ENCODE data around the gene VEPH1. TPM values are rescaled to one million over a fixed set of nuclear protein-coding genes. Genes with fewer than 3 reads are reported as not detected.
A peak's percentile ranks its signal among the peaks of the same experiment; 100 is the strongest.

VEPH1 gene
- total and polyA plus RNA-seq, 12 donors, result 0.07 to 0.85 (median 0.56) TPM; not detected in 5

DNA sequence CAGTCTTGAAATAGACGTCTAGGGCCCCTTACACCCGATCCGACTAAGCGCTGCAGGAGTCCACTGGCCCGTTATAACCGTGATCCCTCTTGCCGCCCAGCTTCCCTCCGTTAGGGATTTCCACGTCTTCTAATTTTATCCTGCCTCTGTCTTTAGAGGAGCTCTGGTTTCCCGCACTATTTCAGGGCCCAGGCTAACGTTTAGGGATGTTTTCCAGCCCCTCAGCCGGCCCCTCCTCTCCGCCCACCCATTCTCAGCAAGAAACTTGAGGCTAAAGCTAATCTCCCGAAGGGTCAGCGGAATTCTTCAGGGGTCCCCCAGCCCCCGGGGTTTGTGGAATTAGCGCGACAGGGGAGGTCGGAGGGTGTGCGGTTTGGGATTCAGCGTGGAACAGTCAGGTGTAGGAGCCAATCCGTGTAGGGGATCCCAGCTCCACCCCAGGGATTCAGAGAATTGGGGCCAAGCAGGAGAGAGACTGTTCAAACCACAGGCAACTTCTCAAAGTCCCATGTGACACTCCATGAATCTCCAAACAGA, 65.0 kb downstream of the VEPH1 start:
- H3K4me3 ChIP-seq, result peak overlapping the region; percentile 5 to 66 (median 56)
- H3K9me3 ChIP-seq, result peaks cover 0 to 10% (median 0%) of the 10 kb centered on the region in 11 donors
- TF ChIP-seq, protein P1, sequence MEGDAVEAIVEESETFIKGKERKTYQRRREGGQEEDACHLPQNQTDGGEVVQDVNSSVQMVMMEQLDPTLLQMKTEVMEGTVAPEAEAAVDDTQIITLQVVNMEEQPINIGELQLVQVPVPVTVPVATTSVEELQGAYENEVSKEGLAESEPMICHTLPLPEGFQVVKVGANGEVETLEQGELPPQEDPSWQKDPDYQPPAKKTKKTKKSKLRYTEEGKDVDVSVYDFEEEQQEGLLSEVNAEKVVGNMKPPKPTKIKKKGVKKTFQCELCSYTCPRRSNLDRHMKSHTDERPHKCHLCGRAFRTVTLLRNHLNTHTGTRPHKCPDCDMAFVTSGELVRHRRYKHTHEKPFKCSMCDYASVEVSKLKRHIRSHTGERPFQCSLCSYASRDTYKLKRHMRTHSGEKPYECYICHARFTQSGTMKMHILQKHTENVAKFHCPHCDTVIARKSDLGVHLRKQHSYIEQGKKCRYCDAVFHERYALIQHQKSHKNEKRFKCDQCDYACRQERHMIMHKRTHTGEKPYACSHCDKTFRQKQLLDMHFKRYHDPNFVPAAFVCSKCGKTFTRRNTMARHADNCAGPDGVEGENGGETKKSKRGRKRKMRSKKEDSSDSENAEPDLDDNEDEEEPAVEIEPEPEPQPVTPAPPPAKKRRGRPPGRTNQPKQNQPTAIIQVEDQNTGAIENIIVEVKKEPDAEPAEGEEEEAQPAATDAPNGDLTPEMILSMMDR (IDR thresholded peaks at IDR 0.05), result no peak
- H3K27ac ChIP-seq, result peak overlapping the region in 1 of 10 donors; percentile 23
- intact Hi-C loops (cut with DNase I), result no loop called here
- peaks cover 0 to 44% (median 17%) of the 10 kb centered on the region in 7 donors for H3K27me3 ChIP-seq
- H3K4me1 ChIP-seq, result peaks cover 0 to 27% (median 12%) of the 10 kb centered on the region in 9 donors
- no peaks in the 10 kb centered on the region for H3K36me3 ChIP-seq
- ATAC-seq, result peak in 1 of 8 donors; percentile 4
- DNase-seq, result no peak
- WGBS, 2 donors, result 2% methylated on average over 22 of the region's 22 CpGs

DNA sequence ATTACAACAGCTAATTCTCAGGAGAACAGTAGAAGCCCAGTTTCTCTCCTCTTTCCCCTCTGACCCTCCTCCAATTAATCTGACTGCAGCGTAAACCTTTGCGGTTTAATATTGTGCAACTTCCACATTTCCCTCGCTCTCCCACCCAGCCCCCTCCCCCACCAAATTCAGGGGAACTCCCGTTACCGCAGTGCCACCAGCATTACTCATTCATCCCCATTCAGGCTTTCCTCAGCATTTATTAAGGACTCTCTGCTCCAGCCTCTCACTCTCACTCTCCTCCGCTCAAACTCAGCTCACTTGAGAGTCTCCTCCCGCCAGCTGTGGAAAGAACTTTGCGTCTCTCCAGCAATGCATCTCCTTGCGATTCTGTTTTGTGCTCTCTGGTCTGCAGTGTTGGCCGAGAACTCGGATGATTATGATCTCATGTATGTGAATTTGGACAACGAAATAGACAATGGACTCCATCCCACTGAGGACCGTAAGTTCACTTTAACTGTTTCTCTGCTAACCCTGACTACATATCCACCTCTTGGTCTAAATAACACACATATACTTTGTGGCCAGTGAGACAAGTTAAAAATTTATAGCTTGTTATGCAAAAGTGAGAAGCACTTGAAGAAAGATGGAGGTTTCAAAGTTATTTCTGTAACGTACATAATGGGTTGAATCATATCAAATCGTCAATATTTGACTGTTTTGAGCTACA, 66.5 kb downstream of the VEPH1 start, which contains the start of gene PTX3:
Gene PTX3 (plus strand): TSS at position 268 of the 709 bp plus-strand sequence. CDS start 84 bp downstream, at position 352.
- WGBS, 2 donors, result 9 to 13% methylated on average over 15 of the region's 15 CpGs
- peak; percentile 28 to 82 (median 64) for ATAC-seq
- Histone ChIP-seq H3K27ac (peak within 1 kb of the TSS in 1 of 10 donors; percentile 23), H3K4me1 (peaks cover 0 to 27% (median 12%) of the 10 kb centered on the region in 9 donors), H3K4me3 (peak within 1 kb of the TSS; percentile 5 to 66 (median 56)), H3K27me3 (peaks cover 0 to 40% (median 17%) of the 10 kb centered on the region in 7 donors), H3K36me3 (no peaks in the 10 kb centered on the region), H3K9me3 (peaks cover 0 to 10% (median 0%) of the 10 kb centered on the region in 11 donors)
- intact Hi-C loops (cut with DNase I), result no loop called here
- DNase-seq, result peak in 1 of 2 donors; percentile 13
- TF ChIP-seq, protein P1 (IDR thresholded peaks at IDR 0.05), result no peak

DNA sequence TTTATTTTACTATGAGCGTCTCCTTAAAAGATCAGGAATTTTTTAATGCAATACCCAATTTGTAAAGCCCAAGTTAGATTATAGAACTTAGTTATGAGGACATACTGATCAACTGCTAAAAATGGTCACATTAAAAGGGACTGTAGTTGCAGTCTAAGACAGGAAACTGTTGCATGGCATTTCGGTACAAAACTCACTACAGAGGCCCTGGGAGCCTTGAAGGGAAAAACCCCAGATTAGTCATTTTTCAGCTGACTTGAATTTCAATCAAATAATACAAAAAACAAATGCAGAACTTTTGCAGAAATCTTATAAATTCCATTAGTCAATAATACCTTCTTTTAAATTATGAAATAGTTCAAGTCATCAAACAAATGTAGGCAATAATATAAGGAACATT, 73.5 kb downstream of the VEPH1 start:
- TF ChIP-seq, protein P1 (IDR thresholded peaks at IDR 0.05), result no peak
- H3K9me3 ChIP-seq, result peaks cover 0 to 6% (median 0%) of the 10 kb centered on the region in 11 donors
- no peak for ATAC-seq
- H3K4me1 ChIP-seq, result peaks cover 0 to 18% (median 0%) of the 10 kb centered on the region in 9 donors
- H3K4me3 ChIP-seq, result no peak overlapping the region
- intact Hi-C loops (cut with DNase I), result no loop called here
- WGBS, 2 donors, result 54 to 80% methylated on average over 2 of the region's 2 CpGs
- H3K27me3 ChIP-seq, result no peaks in the 10 kb centered on the region
- H3K36me3 ChIP-seq, result no peaks in the 10 kb centered on the region
- no peak overlapping the region for H3K27ac ChIP-seq
- DNase-seq, result no peak

DNA sequence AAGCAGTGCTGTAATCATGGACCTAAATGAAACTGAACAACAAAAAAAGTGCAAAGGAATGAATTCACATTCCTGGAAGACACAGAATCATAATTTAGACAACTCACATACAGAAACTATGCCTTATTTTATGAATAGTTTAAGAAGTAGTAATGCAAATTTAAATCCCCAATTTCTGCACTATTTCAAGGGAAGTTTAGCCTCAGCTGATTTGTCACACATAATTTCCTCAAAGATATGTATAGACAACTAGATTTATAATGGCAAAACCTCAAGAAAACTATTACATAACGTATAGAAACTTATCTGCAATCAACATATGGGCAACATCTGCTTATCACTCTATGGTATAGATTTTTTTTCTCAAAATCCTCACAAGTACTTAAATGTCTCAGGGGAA, 74.4 kb downstream of the VEPH1 start:
- H3K9me3 ChIP-seq, result no peaks in the 10 kb centered on the region
- H3K36me3 ChIP-seq, result no peaks in the 10 kb centered on the region
- no peaks in the 10 kb centered on the region for H3K27me3 ChIP-seq
- ATAC-seq (no peak), DNase-seq (no peak)
- no peak overlapping the region for H3K27ac ChIP-seq
- TF ChIP-seq, protein P1 (IDR thresholded peaks at IDR 0.05), result no peak
- no peak overlapping the region for H3K4me3 ChIP-seq
- intact Hi-C loops (cut with DNase I), result no loop called here
- peaks cover 0 to 18% (median 0%) of the 10 kb centered on the region in 9 donors for H3K4me1 ChIP-seq
- 59 to 74% methylated on average over 1 of the region's 1 CpG for WGBS, 2 donors
